ENCODE data around the gene ANO2. TPM values are rescaled to one million over a fixed set of nuclear protein-coding genes. Genes with fewer than 3 reads are reported as not detected.

Gene ANO2
- total and polyA plus RNA-seq, 8 donors, result 0.44 to 16.9 (median 3.8) TPM; not detected in 1

- DNase-seq, result no peak
- intact Hi-C loops (cut with DNase I; ENCODE audit: low total_unique reads), result no loop called here
- Histone ChIP-seq H3K4me3 (no peak overlapping the region), H3K27me3 (peaks cover 0 to 5% (median 0%) of the 10 kb centered on the region in 3 donors), H3K36me3 (no peaks in the 10 kb centered on the region), H3K27ac (no peak overlapping the region), H3K4me1 (no peaks in the 10 kb centered on the region), H3K9me3 (no peaks in the 10 kb centered on the region)
- no peak for TF ChIP-seq POLR2A (IDR thresholded peaks at IDR 0.05)
- WGBS, 5 donors, result 82 to 93% (median 88%) methylated on average over 6 of the region's 6 CpGs
Measured at GRCh38 chr12:5977556-5977955, 32.5 kb upstream of the ANO2 start.

- intact Hi-C loops (cut with DNase I; ENCODE audit: low total_unique reads), result no loop called here
- H3K4me1 ChIP-seq, result no peaks in the 10 kb centered on the region
- no peak for DNase-seq
- no peak overlapping the region for H3K4me3 ChIP-seq
- H3K27ac ChIP-seq, result no peak overlapping the region
- H3K36me3 ChIP-seq, result no peaks in the 10 kb centered on the region
- no peaks in the 10 kb centered on the region for H3K9me3 ChIP-seq
- peaks cover 0 to 4% (median 0%) of the 10 kb centered on the region in 3 donors for H3K27me3 ChIP-seq
- WGBS, 5 donors, result 48 to 61% (median 56%) methylated on average over 6 of the region's 6 CpGs
- no peak for TF ChIP-seq POLR2A (IDR thresholded peaks at IDR 0.05)
- no peak for TF ChIP-seq CTCF (IDR thresholded peaks at IDR 0.05)
- no peak for TF ChIP-seq EP300 (IDR thresholded peaks at IDR 0.05)
- TF ChIP-seq POLR2AphosphoS5 (IDR thresholded peaks at IDR 0.05), result no peak
Measured at GRCh38 chr12:5976711-5977110, 31.7 kb upstream of the ANO2 start.

- Histone ChIP-seq H3K27me3 (no peaks in the 10 kb centered on the region), H3K27ac (no peak overlapping the region), H3K4me3 (no peak overlapping the region), H3K4me1 (no peaks in the 10 kb centered on the region), H3K36me3 (no peaks in the 10 kb centered on the region), H3K9me3 (no peaks in the 10 kb centered on the region)
- 84 to 91% (median 88%) methylated on average over 9 of the region's 9 CpGs for WGBS, 5 donors
- DNase-seq, result no peak
- TF ChIP-seq EP300 (IDR thresholded peaks at IDR 0.05), result no peak
- no peak for TF ChIP-seq POLR2A (IDR thresholded peaks at IDR 0.05)
- no peak for TF ChIP-seq POLR2AphosphoS5 (IDR thresholded peaks at IDR 0.05)
- no peak for TF ChIP-seq CTCF (IDR thresholded peaks at IDR 0.05)
- intact Hi-C loops (cut with DNase I; ENCODE audit: low total_unique reads), result no loop called here
Measured at GRCh38 chr12:5976196-5976595, 31.1 kb upstream of the ANO2 start.

- TF ChIP-seq POLR2A (IDR thresholded peaks at IDR 0.05), result no peak
- TF ChIP-seq POLR2AphosphoS5 (IDR thresholded peaks at IDR 0.05), result no peak
- TF ChIP-seq CTCF (IDR thresholded peaks at IDR 0.05), result no peak
- no peak for TF ChIP-seq EP300 (IDR thresholded peaks at IDR 0.05)
- no peaks in the 10 kb centered on the region for H3K9me3 ChIP-seq
- 80 to 89% (median 80%) methylated on average over 8 of the region's 8 CpGs for WGBS, 5 donors
- no peaks in the 10 kb centered on the region for H3K36me3 ChIP-seq
- H3K27me3 ChIP-seq, result peaks cover 0 to 4% (median 0%) of the 10 kb centered on the region in 3 donors
- H3K4me1 ChIP-seq, result no peaks in the 10 kb centered on the region
- H3K27ac ChIP-seq, result no peak overlapping the region
- no peak for DNase-seq
- no peak overlapping the region for H3K4me3 ChIP-seq
- intact Hi-C loops (cut with DNase I; ENCODE audit: low total_unique reads), result no loop called here
Measured at GRCh38 chr12:5973461-5974115, 28.5 kb upstream of the ANO2 start.

GRCh38 chr12:5972387-5972786, 27.3 kb upstream of the ANO2 start:
- Histone ChIP-seq H3K4me1 (no peaks in the 10 kb centered on the region), H3K36me3 (no peaks in the 10 kb centered on the region), H3K27me3 (peaks cover 0 to 7% (median 0%) of the 10 kb centered on the region in 3 donors), H3K27ac (no peak overlapping the region), H3K9me3 (no peaks in the 10 kb centered on the region), H3K4me3 (no peak overlapping the region)
- TF ChIP-seq POLR2A (IDR thresholded peaks at IDR 0.05), result no peak
- no peak for TF ChIP-seq CTCF (IDR thresholded peaks at IDR 0.05)
- WGBS, 5 donors, result 52 to 68% (median 57%) methylated on average over 8 of the region's 8 CpGs
- DNase-seq, result no peak
- intact Hi-C loops (cut with DNase I; ENCODE audit: low total_unique reads), result no loop called here

All from stomach (tissue), 9 donors.